ENCODE data around the gene UPP1. TPM values are rescaled to one million over a fixed set of nuclear protein-coding genes. Genes with fewer than 3 reads are reported as not detected.

UPP1 gene
- total and polyA plus RNA-seq, 2 of the 13 experiments (the other 11 are each of a cell fraction or from before 2014, with no cell fraction given): 5.7 to 9.8 TPM

GRCh38 chr7:48099781-48100180 is 10.7 kb downstream of the UPP1 start (continued):
- TF ChIP-seq, protein P1, sequence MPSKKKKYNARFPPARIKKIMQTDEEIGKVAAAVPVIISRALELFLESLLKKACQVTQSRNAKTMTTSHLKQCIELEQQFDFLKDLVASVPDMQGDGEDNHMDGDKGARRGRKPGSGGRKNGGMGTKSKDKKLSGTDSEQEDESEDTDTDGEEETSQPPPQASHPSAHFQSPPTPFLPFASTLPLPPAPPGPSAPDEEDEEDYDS (CRISPR knock-in tag; IDR thresholded peaks at IDR 0.05): no peak
- TF ChIP-seq ZNF331 (CRISPR knock-in tag; IDR thresholded peaks at IDR 0.05): no peak
- TF ChIP-seq PHF5A (CRISPR knock-in tag; IDR thresholded peaks at IDR 0.05; ENCODE audit: low read depth, unreplicated experiment): no peak
- no peak for TF ChIP-seq ZNF629 (CRISPR knock-in tag; conservative IDR thresholded peaks at IDR 0.05)

- Histone ChIP-seq H3K79me2 (ENCODE audit: insufficient read depth, low read length) (no peaks in the 10 kb centered on the region), H3K9me3 (ENCODE audit: low read length) (no peaks in the 10 kb centered on the region), H3K4me3 (replicated peaks in 1 of 3; ENCODE audit: insufficient read depth in 1 of 3, low read depth in 2 of 3, low read length in 3 of 3) (no peak overlapping the region), H2AFZ (ENCODE audit: low read length) (no peak overlapping the region), H3K36me3 (replicated peaks in 1 of 2; ENCODE audit: control insufficient read depth in 1 of 2, insufficient read depth in 2 of 2, low read length in 2 of 2) (peaks cover 15 to 19% of the 10 kb centered on the region in 2 experiments; a peak in 4 of 5 replicates), H3K9ac (ENCODE audit: insufficient read depth, low read depth, low read length) (no peak overlapping the region), H3K4me1 (ENCODE audit: insufficient read depth, low read length) (no peaks in the 10 kb centered on the region), H3K4me2 (ENCODE audit: low read depth, low read length) (no peak overlapping the region), H4K20me1 (ENCODE audit: insufficient read depth, low read length) (no peaks in the 10 kb centered on the region), H3K27me3 (ENCODE audit: control insufficient read depth in 1 of 2, insufficient read depth in 2 of 2, low read length in 2 of 2) (no peaks in the 10 kb centered on the region), H3K27ac (ENCODE audit: extremely low read length, insufficient read depth, low read length) (no peak overlapping the region)
- ATAC-seq (no peak), FAIRE-seq (no peak), DNase-seq (ENCODE audit: low spot score) (no peak)
- in situ Hi-C loops (cut with HindIII; ENCODE audit: extremely low pct_ligation_motif_present, low pct_unique_long_range_greater_than_20kb) (loop anchor here (25.0 kb wide), 1 partner anchor 839 kb away; no protein-coding TSS in a partner anchor), intact Hi-C loops (cut with micrococcal nuclease; ENCODE audit: unreplicated experiment) (no loop called here)
- CTCF ChIA-PET (ENCODE audit: low intra/inter-chr PET ratio, low total read pairs): no interaction called here
- POLR2A ChIA-PET: interaction anchor here (1.8 kb wide), 1 partner anchor 12 kb away, joined by 7 read pairs; the partner anchor contains the start of gene UPP1
- WGBS (ENCODE audit: low lambda C conversion rate): 97% methylated on average over 6 of the region's 8 CpGs
- BruUV-seq (replicated peaks): no TSS peak
- TF ChIP-seq RBM39 (IDR thresholded peaks at IDR 0.05; ENCODE audit: low read depth, low read length, poor library complexity, severe bottlenecking) (no peak), ZNF513 (CRISPR knock-in tag; conservative IDR thresholded peaks at IDR 0.05) (no peak), MZF1 (CRISPR knock-in tag; IDR thresholded peaks at IDR 0.05; ENCODE audit: borderline replicate concordance) (no peak), ZMAT5 (CRISPR knock-in tag; IDR thresholded peaks at IDR 0.05; ENCODE audit: borderline replicate concordance, low read depth) (no peak), ELF1 (CRISPR knock-in tag; IDR thresholded peaks at IDR 0.05) (no peak), ESRRA (CRISPR knock-in tag; IDR thresholded peaks at IDR 0.05; ENCODE audit: low read depth) (no peak), GABPA (IDR thresholded peaks at IDR 0.05; ENCODE audit: low read depth, low read length) (no peak), GABPA (CRISPR knock-in tag; IDR thresholded peaks at IDR 0.05; ENCODE audit: low read depth) (no peak), KAT7 (CRISPR knock-in tag; IDR thresholded peaks at IDR 0.05; ENCODE audit: borderline replicate concordance) (no peak), ZNF343 (CRISPR knock-in tag; IDR thresholded peaks at IDR 0.05) (no peak), RBM22 (optimal IDR thresholded peaks at IDR 0.05; ENCODE audit: low read length) (no peak), ZNF367 (CRISPR knock-in tag; IDR thresholded peaks at IDR 0.05; ENCODE audit: borderline replicate concordance) (no peak)
- TF ChIP-seq, protein P2, sequence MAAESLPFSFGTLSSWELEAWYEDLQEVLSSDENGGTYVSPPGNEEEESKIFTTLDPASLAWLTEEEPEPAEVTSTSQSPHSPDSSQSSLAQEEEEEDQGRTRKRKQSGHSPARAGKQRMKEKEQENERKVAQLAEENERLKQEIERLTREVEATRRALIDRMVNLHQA (CRISPR knock-in tag; IDR thresholded peaks at IDR 0.05): no peak
- TF ChIP-seq, protein P3, sequence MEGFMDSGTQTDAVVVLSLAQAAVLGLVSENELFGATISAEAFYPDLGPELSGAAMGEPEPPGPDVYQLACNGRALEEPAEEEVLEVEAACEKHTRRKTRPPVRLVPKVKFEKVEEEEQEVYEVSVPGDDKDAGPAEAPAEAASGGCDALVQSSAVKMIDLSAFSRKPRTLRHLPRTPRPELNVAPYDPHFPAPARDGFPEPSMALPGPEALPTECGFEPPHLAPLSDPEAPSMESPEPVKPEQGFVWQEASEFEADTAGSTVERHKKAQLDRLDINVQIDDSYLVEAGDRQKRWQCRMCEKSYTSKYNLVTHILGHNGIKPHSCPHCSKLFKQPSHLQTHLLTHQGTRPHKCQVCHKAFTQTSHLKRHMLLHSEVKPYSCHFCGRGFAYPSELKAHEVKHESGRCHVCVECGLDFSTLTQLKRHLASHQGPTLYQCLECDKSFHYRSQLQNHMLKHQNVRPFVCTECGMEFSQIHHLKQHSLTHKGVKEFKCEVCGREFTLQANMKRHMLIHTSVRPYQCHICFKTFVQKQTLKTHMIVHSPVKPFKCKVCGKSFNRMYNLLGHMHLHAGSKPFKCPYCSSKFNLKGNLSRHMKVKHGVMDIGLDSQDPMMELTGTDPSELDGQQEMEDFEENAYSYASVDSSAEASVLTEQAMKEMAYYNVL (CRISPR knock-in tag; IDR thresholded peaks at IDR 0.05; ENCODE audit: borderline replicate concordance): no peak
Measured at GRCh38 chr7:48101352-48101751, 12.3 kb downstream of the UPP1 start.

Data from HepG2 (cell line).